IPS-15b (cell line): ENCODE data around the gene GLDC.

ENCODE experiments used
- H3K27me3 ChIP-seq: one replicate; pipeline ENCODE4 v1.6.1; 2013; ENCODE audit warnings: low read length; ENCODE audit not compliant: control insufficient read depth, insufficient read depth
- H3K36me3 ChIP-seq: one replicate; pipeline ENCODE4 v1.6.1; 2013; ENCODE audit warnings: low read length; ENCODE audit not compliant: control insufficient read depth, insufficient read depth
- H3K4me1 ChIP-seq: one replicate; pipeline ENCODE4 v1.6.1; 2013; ENCODE audit warnings: mild to moderate bottlenecking, low read length; ENCODE audit not compliant: control insufficient read depth, insufficient read depth
- H3K4me3 ChIP-seq: one replicate; pipeline ENCODE4 v1.5.1; 2013; ENCODE audit warnings: low read depth, low read length
- H3K9ac ChIP-seq: one replicate; pipeline ENCODE4 v1.6.1; 2013; ENCODE audit warnings: low read depth, mild to moderate bottlenecking, low read length
- H3K9me3 ChIP-seq: one replicate; pipeline ENCODE4 v1.6.1; 2013; ENCODE audit warnings: mild to moderate bottlenecking, low read length; ENCODE audit not compliant: control insufficient read depth, insufficient read depth

GLDC gene

GRCh38 chr9:6676254-6676921 is 30.9 kb upstream of the GLDC start:
- H3K27me3 ChIP-seq: no peaks in the 10 kb centered on the region
- H3K4me3 ChIP-seq: no peak overlapping the region
- no peak overlapping the region for H3K9ac ChIP-seq
- peaks cover 2% of the 10 kb centered on the region for H3K36me3 ChIP-seq
- no peaks in the 10 kb centered on the region for H3K9me3 ChIP-seq
- no peaks in the 10 kb centered on the region for H3K4me1 ChIP-seq

- Histone ChIP-seq H3K4me3 (no peak overlapping the region), H3K9me3 (no peaks in the 10 kb centered on the region), H3K36me3 (peaks cover 2% of the 10 kb centered on the region), H3K4me1 (no peaks in the 10 kb centered on the region), H3K9ac (no peak overlapping the region), H3K27me3 (no peaks in the 10 kb centered on the region)
Measured at GRCh38 chr9:6675268-6675667, 29.7 kb upstream of the GLDC start.

DNA sequence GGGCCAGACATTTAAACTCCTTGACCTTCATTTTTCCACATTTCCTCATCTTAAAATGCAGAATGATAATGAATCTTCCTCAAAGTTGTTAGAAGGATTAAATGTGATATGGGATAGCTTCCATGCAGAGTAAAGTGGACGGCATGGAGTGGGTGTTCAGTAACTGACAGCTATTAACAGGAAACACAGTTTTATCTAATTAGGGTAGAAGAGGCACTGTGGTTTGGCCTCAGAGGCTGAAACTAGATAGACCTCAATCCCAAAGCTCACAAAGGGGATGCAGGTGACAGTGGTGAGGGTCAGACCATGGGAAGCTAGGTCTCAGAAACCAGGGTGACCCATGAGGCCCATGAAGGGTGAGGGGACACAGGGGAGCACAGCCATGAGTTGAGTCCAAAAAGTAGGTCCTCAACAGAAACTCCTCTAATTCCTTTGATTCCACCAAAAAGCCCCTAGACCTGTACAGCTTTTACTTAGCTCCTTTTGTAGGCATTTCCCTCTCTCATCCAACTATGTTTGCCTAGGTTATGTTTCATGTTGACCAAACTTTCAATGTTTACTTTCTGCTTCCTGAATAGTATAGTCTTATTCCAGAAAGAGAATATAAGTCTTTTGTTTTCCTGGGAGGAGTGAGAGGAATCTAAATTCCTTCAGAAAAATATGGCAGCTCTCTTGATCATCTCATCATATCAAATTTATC is 27.9 kb upstream of the GLDC start:
- no peaks in the 10 kb centered on the region for H3K4me1 ChIP-seq
- H3K9me3 ChIP-seq: no peaks in the 10 kb centered on the region
- H3K4me3 ChIP-seq: no peak overlapping the region
- no peaks in the 10 kb centered on the region for H3K27me3 ChIP-seq
- no peak overlapping the region for H3K9ac ChIP-seq
- H3K36me3 ChIP-seq: peaks cover 2% of the 10 kb centered on the region

DNA sequence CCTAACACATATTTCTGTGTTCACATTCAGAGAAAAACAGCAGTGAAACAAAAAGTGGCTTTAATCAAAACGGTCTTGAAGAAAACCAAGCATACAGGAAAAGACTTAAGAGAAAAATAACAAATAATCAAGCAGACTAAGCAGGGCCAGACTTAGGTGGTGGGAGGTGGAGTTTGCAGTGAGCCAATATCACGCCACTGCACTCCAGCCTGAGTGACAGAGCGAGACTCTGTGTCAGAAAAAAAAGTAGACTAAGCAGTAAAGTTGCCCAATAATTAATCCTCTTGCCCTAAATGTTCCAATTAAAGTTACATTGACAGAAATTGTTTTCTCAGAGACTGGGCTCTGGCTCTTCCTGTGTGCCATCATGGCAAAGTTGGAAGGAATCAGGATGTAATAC is 26.6 kb upstream of the GLDC start:
- Histone ChIP-seq H3K9ac (no peak overlapping the region), H3K4me1 (no peaks in the 10 kb centered on the region), H3K9me3 (no peaks in the 10 kb centered on the region), H3K36me3 (peaks cover 2% of the 10 kb centered on the region), H3K4me3 (no peak overlapping the region), H3K27me3 (no peaks in the 10 kb centered on the region)

GRCh38 chr9:6671416-6671815 is 25.9 kb upstream of the GLDC start:
- H3K27me3 ChIP-seq: no peaks in the 10 kb centered on the region
- no peak overlapping the region for H3K9ac ChIP-seq
- peaks cover 2% of the 10 kb centered on the region for H3K36me3 ChIP-seq
- no peaks in the 10 kb centered on the region for H3K4me1 ChIP-seq
- H3K9me3 ChIP-seq: no peaks in the 10 kb centered on the region
- H3K4me3 ChIP-seq: no peak overlapping the region

- H3K4me1 ChIP-seq: no peaks in the 10 kb centered on the region
- no peaks in the 10 kb centered on the region for H3K9me3 ChIP-seq
- H3K4me3 ChIP-seq: no peak overlapping the region
- no peaks in the 10 kb centered on the region for H3K27me3 ChIP-seq
- H3K9ac ChIP-seq: no peak overlapping the region
- peaks cover 2% of the 10 kb centered on the region for H3K36me3 ChIP-seq
Measured at GRCh38 chr9:6669881-6670280, 24.4 kb upstream of the GLDC start.

GRCh38 chr9:6667633-6668280 is 22.2 kb upstream of the GLDC start:
- Histone ChIP-seq H3K27me3 (no peaks in the 10 kb centered on the region), H3K9me3 (no peaks in the 10 kb centered on the region), H3K4me1 (peaks cover 4% of the 10 kb centered on the region), H3K36me3 (no peaks in the 10 kb centered on the region), H3K4me3 (no peak overlapping the region), H3K9ac (no peak overlapping the region)

- H3K9ac ChIP-seq: no peak overlapping the region
- no peaks in the 10 kb centered on the region for H3K9me3 ChIP-seq
- H3K4me3 ChIP-seq: no peak overlapping the region
- peaks cover 4% of the 10 kb centered on the region for H3K4me1 ChIP-seq
- H3K27me3 ChIP-seq: no peaks in the 10 kb centered on the region
- no peaks in the 10 kb centered on the region for H3K36me3 ChIP-seq
Measured at GRCh38 chr9:6667080-6667479, 21.6 kb upstream of the GLDC start.

DNA sequence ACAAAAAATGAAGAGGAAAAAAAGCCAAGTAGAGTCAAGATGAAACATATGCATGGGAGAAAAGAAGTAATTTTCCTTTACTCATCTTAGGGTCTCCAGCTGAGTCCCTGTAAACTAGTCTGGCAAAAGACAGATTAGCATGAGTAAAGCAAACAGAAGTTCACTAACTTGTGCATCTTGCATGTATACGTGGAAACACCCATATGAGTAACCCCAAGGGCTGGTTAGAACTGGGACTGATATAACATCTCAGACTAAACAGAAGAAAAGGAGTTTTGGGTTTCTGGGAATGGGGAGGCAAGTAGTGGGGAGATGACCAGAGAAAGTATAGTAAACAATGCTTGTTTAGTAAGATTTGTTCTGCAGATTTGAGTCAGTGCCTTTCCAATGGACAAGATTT is 20.1 kb upstream of the GLDC start:
- H3K9ac ChIP-seq: no peak overlapping the region
- H3K4me1 ChIP-seq: peaks cover 4% of the 10 kb centered on the region
- no peak overlapping the region for H3K4me3 ChIP-seq
- no peaks in the 10 kb centered on the region for H3K36me3 ChIP-seq
- H3K9me3 ChIP-seq: no peaks in the 10 kb centered on the region
- H3K27me3 ChIP-seq: no peaks in the 10 kb centered on the region

DNA sequence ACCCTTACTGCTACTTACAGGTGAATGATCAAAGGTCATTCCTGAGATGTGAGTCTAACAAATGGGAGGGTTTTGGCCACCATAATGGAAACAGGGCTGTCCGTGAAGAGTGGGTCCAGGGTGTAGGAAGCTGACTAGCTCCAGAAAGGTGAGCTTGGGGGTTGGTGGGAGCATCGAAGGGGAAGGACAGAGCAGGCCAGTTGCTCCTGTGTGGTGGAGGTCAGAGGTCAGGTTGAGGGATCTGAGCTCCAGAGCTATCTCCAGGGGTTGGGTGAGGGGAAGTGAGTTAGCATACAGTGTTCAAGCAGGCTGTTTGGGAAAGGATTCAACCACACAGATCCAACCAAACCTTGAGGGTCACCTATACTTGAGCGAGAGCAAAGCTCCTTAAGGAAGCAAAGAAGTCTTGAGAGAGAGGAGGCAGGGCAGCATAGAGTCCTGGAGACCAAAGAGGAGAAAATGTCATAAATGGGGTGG is 18.7 kb upstream of the GLDC start:
- H3K36me3 ChIP-seq: no peaks in the 10 kb centered on the region
- H3K9ac ChIP-seq: no peak overlapping the region
- no peaks in the 10 kb centered on the region for H3K9me3 ChIP-seq
- no peak overlapping the region for H3K4me3 ChIP-seq
- no peaks in the 10 kb centered on the region for H3K27me3 ChIP-seq
- H3K4me1 ChIP-seq: peaks cover 4% of the 10 kb centered on the region

GRCh38 chr9:6660512-6660911 is 15.0 kb upstream of the GLDC start:
- Histone ChIP-seq H3K9me3 (no peaks in the 10 kb centered on the region), H3K4me3 (no peak overlapping the region), H3K4me1 (peaks cover 4% of the 10 kb centered on the region), H3K36me3 (no peaks in the 10 kb centered on the region), H3K9ac (no peak overlapping the region), H3K27me3 (no peaks in the 10 kb centered on the region)
